WTC11 (cell line): ENCODE data around the gene BLVRA. TPM values are rescaled to one million over a fixed set of nuclear protein-coding genes. Genes with fewer than 3 reads are reported as not detected.

Experiments used
- ATAC-seq: fragments of 200-7000 bp; cut with Tn5 transposase; 2 replicates; pipeline ENCODE4 v1.10.0; 2021; ENCODE audit warnings: mild to moderate bottlenecking, moderate library complexity
- CTCF ChIA-PET: fragments of 300-600 bp; sonication (Branson Sonifier 250); formaldehyde crosslinking; loops from one replicate; lab custom pipeline; 2021; ENCODE audit warnings: antibody characterized with exemption; lab: Charles Lee
- POLR2A ChIA-PET: fragments of 350-600 bp; sonication (Branson Sonifier 250); formaldehyde crosslinking; loops from one replicate; lab custom pipeline; 2021; ENCODE audit warnings: antibody characterized with exemption; lab: Charles Lee
- DNase-seq: peaks from one replicate; pipeline ENCODE4 v3.0.0; 2021; ENCODE audit warnings: low spot score
- H3K27ac Mint-ChIP-seq: 2 replicates; pipeline ENCODE4 v1.8.0; 2021; ENCODE audit warnings: mixed read lengths
- H3K27me3 Mint-ChIP-seq: 2 replicates; pipeline ENCODE4 v1.8.0; 2021; ENCODE audit warnings: low read depth, mild to moderate bottlenecking, moderate library complexity, mixed read lengths
- H3K36me3 Mint-ChIP-seq: 2 replicates; pipeline ENCODE4 v1.8.0; 2021; ENCODE audit warnings: mixed read lengths
- H3K4me1 Mint-ChIP-seq: 2 replicates; pipeline ENCODE4 v1.8.0; 2022; ENCODE audit warnings: mixed read lengths
- H3K4me3 Mint-ChIP-seq: 2 replicates; pipeline ENCODE4 v1.8.0; 2021; ENCODE audit warnings: mild to moderate bottlenecking, moderate library complexity, mixed read lengths
- H3K9me3 Mint-ChIP-seq: 2 replicates; pipeline ENCODE4 v1.8.0; 2021; ENCODE audit warnings: mixed read lengths
- ATF2 ChIP-seq: sonication (generic); formaldehyde crosslinking; IDR thresholded peaks from 2 replicates; pipeline ENCODE4 v1.8.1; 2022; ENCODE audit warnings: low read depth, missing genetic modification reagents, borderline replicate concordance
- CDX4 ChIP-seq: fragments of 250-450 bp; sonication (Bioruptor Pico); IDR thresholded peaks from 2 replicates; pipeline ENCODE4 v1.9.0; 2021; ENCODE audit warnings: moderate library complexity, mild to moderate bottlenecking, inconsistent platforms, borderline replicate concordance
- CTCF ChIP-seq: fragments of 200-600 bp; IDR thresholded peaks from 2 replicates; pipeline ENCODE4 v1.8.0; 2022; ENCODE audit warnings: antibody characterized with exemption
- ELF4 ChIP-seq: sonication (generic); formaldehyde crosslinking; IDR thresholded peaks from 2 replicates; pipeline ENCODE4 v1.8.1; 2022; ENCODE audit warnings: low read depth, mild to moderate bottlenecking, moderate library complexity, missing genetic modification reagents
- EMX1 ChIP-seq: fragments of 250-450 bp; sonication (Bioruptor Pico); IDR thresholded peaks from 2 replicates; pipeline ENCODE4 v1.8.0; 2021; ENCODE audit warnings: mild to moderate bottlenecking
- ERG ChIP-seq: fragments of 250-450 bp; sonication (Bioruptor Pico); IDR thresholded peaks from 2 replicates; pipeline ENCODE4 v1.8.0; 2021; ENCODE audit warnings: mild to moderate bottlenecking
- ETV6 ChIP-seq: sonication (generic); formaldehyde crosslinking; IDR thresholded peaks from 2 replicates; pipeline ENCODE4 v1.8.1; 2022; ENCODE audit warnings: mild to moderate bottlenecking, missing genetic modification reagents
- FOXJ3 ChIP-seq: sonication (generic); formaldehyde crosslinking; IDR thresholded peaks from 2 replicates; pipeline ENCODE4 v1.9.0; 2021; ENCODE audit warnings: missing genetic modification reagents, mild to moderate bottlenecking, borderline replicate concordance
- GABPB1 ChIP-seq: sonication (generic); formaldehyde crosslinking; IDR thresholded peaks from 2 replicates; pipeline ENCODE4 v1.8.1; 2023; ENCODE audit warnings: mild to moderate bottlenecking, missing genetic modification reagents
- HMGA2 ChIP-seq: fragments of 250-450 bp; sonication (Bioruptor Pico); IDR thresholded peaks from 2 replicates; pipeline ENCODE4 v1.4.0; 2021; ENCODE audit warnings: mild to moderate bottlenecking, moderate library complexity
- IRF1 ChIP-seq: sonication (generic); formaldehyde crosslinking; IDR thresholded peaks from 2 replicates; pipeline ENCODE4 v1.8.0; 2023; ENCODE audit warnings: missing genetic modification reagents
- JAZF1 ChIP-seq: fragments of 250-450 bp; sonication (Bioruptor Pico); IDR thresholded peaks from 2 replicates; pipeline ENCODE4 v1.9.0; 2021; ENCODE audit warnings: moderate library complexity, mild to moderate bottlenecking, inconsistent platforms
- KAT7 ChIP-seq: sonication (generic); formaldehyde crosslinking; IDR thresholded peaks from 2 replicates; pipeline ENCODE4 v1.8.1; 2023; ENCODE audit warnings: missing genetic modification reagents, mild to moderate bottlenecking, borderline replicate concordance
- NFYB ChIP-seq: sonication (generic); formaldehyde crosslinking; conservative IDR thresholded peaks from 2 replicates; pipeline ENCODE4 v1.8.0; 2022; ENCODE audit warnings: low read depth, missing genetic modification reagents
- OVOL2 ChIP-seq: fragments of 250-450 bp; sonication (Bioruptor Pico); IDR thresholded peaks from 2 replicates; pipeline ENCODE4 v1.9.0; 2021; ENCODE audit warnings: mild to moderate bottlenecking, borderline replicate concordance
- SMAD4 ChIP-seq: sonication (generic); formaldehyde crosslinking; IDR thresholded peaks from 2 replicates; pipeline ENCODE4 v1.8.0; 2022; ENCODE audit warnings: mild to moderate bottlenecking, missing genetic modification reagents
- TCF7 ChIP-seq: sonication (generic); formaldehyde crosslinking; IDR thresholded peaks from 2 replicates; pipeline ENCODE4 v1.8.0; 2022; ENCODE audit warnings: mild to moderate bottlenecking, low read depth, missing genetic modification reagents, moderate library complexity
- TP53 ChIP-seq: sonication (generic); formaldehyde crosslinking; IDR thresholded peaks from 2 replicates; pipeline ENCODE4 v1.8.1; 2023; ENCODE audit warnings: mild to moderate bottlenecking, missing genetic modification reagents
- USF1 ChIP-seq: sonication (generic); formaldehyde crosslinking; IDR thresholded peaks from 2 replicates; pipeline ENCODE4 v1.8.0; 2022; ENCODE audit warnings: mild to moderate bottlenecking, missing genetic modification reagents
- USF2 ChIP-seq: sonication (generic); formaldehyde crosslinking; IDR thresholded peaks from 2 replicates; pipeline ENCODE4 v1.8.1; 2023; ENCODE audit warnings: mild to moderate bottlenecking, missing genetic modification reagents, moderate library complexity
- ZNF416 ChIP-seq: fragments of 250-450 bp; sonication (Bioruptor Pico); IDR thresholded peaks from 2 replicates; pipeline ENCODE4 v1.9.0; 2021; ENCODE audit warnings: mild to moderate bottlenecking, inconsistent platforms
- ZNF423 ChIP-seq: fragments of 250-450 bp; sonication (Bioruptor Pico); IDR thresholded peaks from 2 replicates; pipeline ENCODE4 v2.1.2; 2022; ENCODE audit warnings: mild to moderate bottlenecking, moderate library complexity
- ZNF512 ChIP-seq: sonication (generic); formaldehyde crosslinking; IDR thresholded peaks from 2 replicates; pipeline ENCODE4 v1.8.1; 2022; ENCODE audit warnings: missing genetic modification reagents, borderline replicate concordance
- total RNA-seq: library from RNA; stranded (reverse); gene quantifications from 3 replicates; pipeline ENCODE4 v1.2.3, GENCODE V29; 2021

BLVRA gene
- total RNA-seq, 1 experiment from 2014 or later = 35.5 TPM

- no peak overlapping the region for H3K27ac Mint-ChIP-seq
- TF ChIP-seq TP53 (CRISPR knock-in tag) (no peak), ZNF416 (no peak), ZNF423 (CRISPR knock-in tag) (no peak), CTCF (no peak), OVOL2 (CRISPR knock-in tag) (no peak), USF1 (no peak), ETV6 (no peak), ATF2 (CRISPR knock-in tag) (no peak), USF2 (CRISPR knock-in tag) (no peak), NFYB (CRISPR knock-in tag) (no peak), JAZF1 (CRISPR knock-in tag) (no peak), CDX4 (CRISPR knock-in tag) (no peak), KAT7 (CRISPR knock-in tag) (no peak), GABPB1 (no peak), SMAD4 (CRISPR knock-in tag) (no peak), IRF1 (CRISPR knock-in tag) (no peak), TCF7 (CRISPR knock-in tag) (no peak)
- H3K4me1 Mint-ChIP-seq = no peaks in the 10 kb centered on the region
- POLR2A ChIA-PET = no interaction called here
- DNase-seq = no peak
- H3K27me3 Mint-ChIP-seq = no peaks in the 10 kb centered on the region
- no peak for ATAC-seq
- H3K9me3 Mint-ChIP-seq = no peaks in the 10 kb centered on the region
- CTCF ChIA-PET = interaction anchor here (0.6 to 1.4 kb wide), 3 partner anchors 46 to 634 kb away, joined by 3 to 4 read pairs (median 3); partner anchors contain the start of gene COA1
- peaks cover 8% of the 10 kb centered on the region for H3K36me3 Mint-ChIP-seq
- no peak overlapping the region for H3K4me3 Mint-ChIP-seq
Measured at GRCh38 chr7:43792471-43793150, 34.1 kb downstream of the BLVRA start.

- POLR2A ChIA-PET = no interaction called here
- no peaks in the 10 kb centered on the region for H3K9me3 Mint-ChIP-seq
- peaks cover 8% of the 10 kb centered on the region for H3K36me3 Mint-ChIP-seq
- CTCF ChIA-PET = interaction anchor here (2.3 kb wide), 1 partner anchor 217 kb away, joined by 7 read pairs; the partner anchor contains the start of gene STK17A
- DNase-seq = no peak
- no peak overlapping the region for H3K27ac Mint-ChIP-seq
- H3K4me3 Mint-ChIP-seq = no peak overlapping the region
- ATAC-seq = no peak
- H3K4me1 Mint-ChIP-seq = peaks cover 3% of the 10 kb centered on the region; the same call in 1 of the 2 replicates
- H3K27me3 Mint-ChIP-seq = no peaks in the 10 kb centered on the region
- TF ChIP-seq ERG (CRISPR knock-in tag) (no peak), ZNF512 (CRISPR knock-in tag) (no peak), IRF1 (CRISPR knock-in tag) (no peak), EMX1 (no peak), ELF4 (CRISPR knock-in tag) (no peak), FOXJ3 (CRISPR knock-in tag) (no peak), KAT7 (CRISPR knock-in tag) (no peak), GABPB1 (no peak), HMGA2 (CRISPR knock-in tag) (no peak)
Measured at GRCh38 chr7:43799605-43800004, 41.1 kb downstream of the BLVRA start.
